NCI-H2029 treated with DMSO at 0.1 percent for 48 hours (cell line): ENCODE measurements around the gene NET1.
A peak's percentile ranks its signal among the peaks of the same experiment; 100 is the strongest.
"Not testable (repeated sequence)": the region's sequence is repeated elsewhere in the genome, so short reads cannot be mapped to it uniquely, and the experiment has no call there.

Experiments
- DNase-seq: peaks from one replicate; lab custom pipeline; 2025; lab: John Stamatoyannopoulos, UW

Gene NET1

DNA sequence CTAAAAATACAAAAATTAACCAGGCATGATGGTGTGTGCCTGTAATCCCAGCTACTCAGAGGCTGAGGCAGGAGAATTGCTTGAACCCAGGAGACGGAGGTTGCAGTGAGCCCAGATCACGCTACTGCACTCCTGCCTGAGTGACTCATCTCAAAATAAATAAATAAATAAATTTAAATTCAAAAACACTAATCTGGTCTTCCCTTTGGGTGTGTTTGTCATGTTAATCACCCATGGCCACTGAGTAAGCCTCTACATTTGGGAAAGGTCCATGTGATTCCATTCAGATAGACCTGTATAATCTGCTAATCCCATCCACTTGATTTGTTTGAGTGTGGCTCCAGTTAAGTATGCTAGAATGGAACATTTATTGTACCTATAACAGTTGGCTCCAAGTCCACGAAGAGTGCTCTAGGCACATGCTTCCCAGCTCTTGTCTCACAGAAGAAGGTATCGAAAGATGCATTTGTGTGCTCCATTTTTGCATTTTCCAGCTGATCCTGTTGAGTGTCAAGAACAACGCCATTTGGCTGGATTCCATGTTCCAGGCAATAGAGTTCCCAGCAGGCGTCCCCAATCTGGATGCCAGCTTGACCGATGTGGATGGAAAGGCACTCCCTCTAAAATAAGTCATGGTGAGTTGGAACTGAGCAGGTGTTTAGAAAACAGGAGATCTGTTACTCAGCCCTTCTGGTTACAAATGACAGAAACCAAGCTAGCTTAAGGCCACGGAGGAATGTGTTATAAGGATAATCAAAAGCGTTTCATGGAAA is 11.7 kb upstream of the NET1 start:
- DNase-seq = no peak

DNA sequence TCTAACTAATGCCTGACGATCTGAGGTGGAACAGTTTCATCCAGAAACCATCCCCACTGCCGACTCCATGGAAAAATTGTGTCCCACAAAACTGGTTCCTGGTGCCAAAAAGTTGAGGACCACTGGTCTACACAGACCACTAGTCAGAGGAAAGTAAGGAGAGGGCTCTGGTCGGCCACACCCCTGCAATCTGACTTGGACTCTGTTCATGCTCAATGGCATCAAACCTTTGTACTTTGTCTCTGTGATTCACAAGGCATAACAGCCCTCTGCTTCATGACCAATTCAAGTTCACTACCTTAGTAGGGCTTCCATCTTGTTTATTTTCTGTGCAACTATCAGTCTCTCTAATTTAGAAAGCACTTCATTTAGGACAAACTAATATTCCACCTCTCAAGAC is 9.6 kb upstream of the NET1 start:
- DNase-seq = no peak

DNA sequence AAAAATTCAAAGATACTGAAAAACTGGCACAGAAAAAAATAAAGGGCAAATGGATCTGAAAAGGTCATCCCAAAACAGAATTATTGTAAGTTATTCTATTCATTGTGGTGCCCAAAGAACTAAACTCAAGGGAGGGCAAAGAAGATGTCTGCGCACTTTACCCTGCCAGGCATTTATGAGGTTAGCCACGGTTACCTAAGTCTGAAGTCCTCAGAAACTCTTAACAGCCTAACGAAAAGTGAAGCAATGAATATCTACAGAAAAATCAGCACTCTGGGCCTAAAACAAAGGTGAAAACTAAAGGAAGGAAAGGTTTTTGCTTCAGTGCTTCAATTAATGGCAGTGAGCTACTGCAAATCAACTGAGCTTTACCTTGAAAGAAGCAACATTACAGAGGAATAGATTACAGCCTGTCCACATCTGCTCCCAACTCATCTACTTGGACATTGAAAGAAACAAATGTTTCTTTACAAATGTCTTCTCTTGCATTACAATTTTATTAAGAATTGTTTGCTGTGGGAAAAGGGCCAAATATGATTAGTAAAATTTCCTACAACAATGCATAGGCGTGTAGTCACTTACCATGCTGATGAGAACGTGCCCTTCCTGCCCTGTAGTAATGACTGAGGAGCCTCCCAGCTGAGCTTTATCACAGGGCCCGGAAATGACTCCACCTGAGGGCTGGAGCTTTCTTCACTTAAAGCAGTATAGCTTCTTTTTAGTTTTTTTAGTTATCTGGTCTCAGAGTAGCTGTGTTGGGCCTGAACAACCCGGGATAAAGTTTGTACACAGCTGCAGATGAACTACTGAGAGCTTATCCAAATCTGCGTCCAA is 7.9 kb upstream of the NET1 start, which contains the start of gene TUBAL3:
Gene TUBAL3 (minus strand): TSS at position 621 of the 834 bp plus-strand sequence. CDS start 36 bp downstream, at position 585.
- DNase-seq = no peak

DNA sequence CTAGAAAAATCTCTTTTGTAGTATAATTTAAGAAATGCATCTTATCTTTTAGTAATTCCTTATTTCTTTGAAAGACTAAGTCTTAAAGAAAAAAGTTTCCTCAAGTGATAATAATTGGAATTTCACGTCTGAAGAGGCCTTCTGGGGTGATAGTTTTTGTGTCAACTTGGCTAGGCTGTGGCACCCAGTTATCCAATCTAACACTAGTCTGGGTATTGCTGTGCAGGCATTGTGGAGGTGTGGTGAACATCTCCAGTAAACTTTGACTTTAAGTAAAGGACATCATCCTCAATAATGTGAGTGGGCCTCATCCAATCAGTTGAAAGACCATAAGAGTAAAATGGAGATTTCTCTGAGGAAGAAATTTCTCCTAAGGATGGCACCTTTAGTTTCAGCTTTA is 5.4 kb upstream of the NET1 start:
- no peak for DNase-seq

DNA sequence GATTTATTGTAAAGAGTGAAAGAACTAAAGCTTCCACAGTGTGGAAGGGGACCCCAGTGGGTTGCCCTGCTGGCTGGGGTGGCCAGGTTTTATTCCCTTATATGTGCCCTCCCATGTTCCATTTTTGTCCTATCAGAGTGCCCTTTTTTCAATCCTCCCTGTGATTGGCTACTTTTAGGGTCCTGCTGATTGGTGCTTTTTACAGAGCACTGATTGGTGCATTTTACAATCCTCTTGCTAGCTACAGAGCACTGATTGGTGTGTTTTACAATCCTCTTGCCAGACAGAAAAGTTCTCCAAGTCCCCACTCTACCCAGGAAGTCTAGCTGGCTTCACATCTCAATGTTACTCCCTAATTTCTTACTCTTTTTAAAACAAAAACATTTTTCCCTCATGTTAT is 1.6 kb upstream of the NET1 start:
- not testable (repeated sequence) for DNase-seq

DNA sequence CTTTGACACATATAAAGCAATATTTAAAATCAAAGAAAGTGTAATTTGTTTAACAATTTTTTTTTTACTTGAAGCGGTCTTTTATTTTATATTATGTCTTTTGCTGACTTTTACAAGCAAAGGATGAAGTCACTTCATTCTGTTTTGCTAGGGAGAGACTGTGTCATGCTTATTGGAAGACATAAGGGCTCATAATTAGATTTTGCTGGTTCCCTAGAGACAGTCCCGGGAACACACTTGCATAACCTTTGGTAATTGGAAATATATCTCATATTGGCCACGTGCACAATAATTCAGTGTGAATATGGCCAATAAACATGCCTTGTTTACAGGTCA is 448 bp upstream of the NET1 start:
- no peak for DNase-seq

DNA sequence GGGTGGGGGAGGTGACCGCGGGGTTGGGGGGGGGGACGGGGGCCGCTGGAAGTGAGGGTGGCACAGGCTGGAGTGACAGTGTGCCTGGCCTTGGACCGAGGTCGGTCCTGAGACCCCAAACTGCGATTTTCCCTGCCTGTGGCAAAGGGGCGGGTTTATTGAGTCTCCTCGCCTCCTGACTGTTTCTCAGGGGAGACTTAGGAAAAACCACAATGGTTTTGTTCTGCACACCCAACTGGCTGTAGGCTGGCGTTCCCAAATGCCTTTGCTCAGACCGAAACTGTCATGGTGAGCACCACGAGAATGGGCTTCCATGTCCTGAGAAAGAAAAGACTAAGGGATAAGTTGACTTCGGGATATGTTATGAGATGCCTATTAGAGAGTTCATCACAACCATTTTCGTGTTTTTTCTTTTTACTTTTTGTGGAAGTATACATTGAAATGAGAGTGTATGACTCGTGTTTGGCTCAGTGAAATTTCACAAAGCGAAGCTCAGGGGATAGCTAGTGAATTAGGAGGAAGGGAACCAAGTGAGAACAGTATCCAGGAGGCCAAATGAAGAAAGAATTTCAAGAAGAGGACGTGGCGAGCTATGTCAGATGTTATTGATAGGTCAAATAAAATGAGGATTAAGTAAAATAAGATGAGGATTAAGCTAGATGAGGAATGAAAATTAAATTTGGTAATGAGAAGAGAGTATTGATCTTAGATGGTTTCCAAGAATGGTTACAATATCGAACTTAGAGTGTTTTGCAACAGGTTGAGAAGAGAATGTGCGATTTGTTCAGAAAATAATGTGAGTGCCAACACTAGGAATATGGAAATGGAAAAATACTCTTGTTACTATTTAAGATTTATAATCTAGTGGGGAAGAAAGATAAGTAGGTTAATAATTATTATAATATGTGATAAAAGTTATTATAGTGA is 918 bp downstream of the NET1 start:
- no peak for DNase-seq

DNA sequence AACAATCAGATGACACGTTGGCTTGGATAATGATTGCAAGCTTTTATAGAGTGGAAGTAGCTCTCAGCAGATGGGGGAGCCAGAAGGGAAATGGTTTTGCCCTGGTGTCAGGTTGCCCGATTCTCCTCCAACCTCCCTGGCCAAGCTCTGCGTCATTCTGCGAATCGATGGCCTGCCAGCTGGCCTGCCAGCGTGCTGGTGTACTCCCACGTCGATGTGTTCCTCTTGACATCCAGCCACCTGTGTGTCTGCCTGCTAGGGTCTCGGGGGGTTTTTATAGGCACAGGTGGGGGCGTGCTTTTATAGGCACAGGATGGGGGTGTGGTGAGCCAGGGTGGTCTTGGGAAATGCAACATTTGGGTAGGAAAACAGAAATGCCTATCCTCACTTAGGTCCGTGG is 4.6 kb downstream of the NET1 start:
- peak; percentile 6 for DNase-seq

DNA sequence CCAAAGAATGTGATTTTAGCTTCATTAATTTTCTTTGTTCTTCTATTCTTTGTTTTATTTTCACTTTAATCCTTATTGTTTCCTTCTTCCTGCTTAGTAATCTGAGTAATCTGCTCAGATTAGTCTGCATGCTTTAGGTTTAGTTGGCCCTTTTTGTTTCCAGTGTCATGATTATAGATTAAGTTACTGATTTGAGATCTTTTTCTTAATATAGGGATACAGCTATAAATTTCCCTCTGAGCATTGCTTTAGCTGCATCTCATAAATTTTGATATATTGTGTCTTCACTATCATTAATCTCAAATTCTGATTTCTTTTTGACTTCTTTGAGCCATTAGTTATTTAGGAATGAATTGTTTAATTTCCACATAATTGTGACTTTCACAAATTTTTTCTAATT is 6.2 kb downstream of the NET1 start:
- no peak for DNase-seq

DNA sequence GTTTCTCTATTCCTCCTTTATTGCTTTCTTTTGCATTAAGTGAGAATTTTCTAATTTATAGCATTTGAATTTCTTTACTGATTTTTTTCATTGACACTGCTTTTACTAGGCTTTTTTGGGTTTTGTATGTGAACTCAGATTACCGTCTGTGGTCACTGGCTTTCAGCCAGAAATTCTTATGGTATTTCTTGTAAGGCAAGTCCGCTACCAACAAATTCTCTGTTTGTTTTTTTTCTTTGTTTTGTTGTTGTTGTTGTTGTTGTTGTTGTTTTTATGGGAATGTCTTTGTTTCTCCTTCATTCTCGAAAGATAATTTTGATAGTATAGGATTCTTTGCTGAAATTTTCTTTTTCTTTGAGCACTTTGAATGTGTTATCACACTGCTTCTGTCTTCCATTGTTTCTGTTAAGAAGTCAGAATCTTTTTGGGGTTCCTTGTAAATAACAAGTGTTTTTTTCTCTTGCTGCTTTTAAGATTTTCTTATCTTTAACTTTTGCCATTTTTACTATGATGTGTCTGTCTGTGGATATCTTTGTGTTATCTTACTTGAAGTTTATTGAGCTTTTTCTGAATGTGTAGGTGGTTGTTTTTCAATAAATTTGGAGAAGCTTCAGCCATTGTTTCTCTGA is 7.2 kb downstream of the NET1 start:
- DNase-seq = no peak

DNA sequence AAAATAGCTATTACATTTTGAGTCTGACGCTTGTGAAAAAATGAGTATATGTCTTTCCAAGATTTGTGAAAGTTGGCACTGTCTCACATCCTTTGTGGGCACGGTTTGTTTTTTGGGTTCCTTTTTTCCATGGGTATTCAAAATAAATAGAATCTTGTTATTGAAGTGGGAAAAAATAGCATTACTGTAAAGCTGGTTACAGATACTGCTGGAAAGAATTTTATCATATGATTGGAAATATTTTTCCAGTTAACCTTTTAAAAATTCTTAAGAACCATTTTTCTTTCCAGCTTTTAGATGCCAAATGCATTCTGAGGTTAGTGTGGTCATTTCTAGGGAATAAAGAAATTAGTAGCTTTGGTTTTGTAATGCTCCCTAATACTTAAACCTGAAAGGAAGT is 11.4 kb downstream of the NET1 start:
- DNase-seq = no peak

DNA sequence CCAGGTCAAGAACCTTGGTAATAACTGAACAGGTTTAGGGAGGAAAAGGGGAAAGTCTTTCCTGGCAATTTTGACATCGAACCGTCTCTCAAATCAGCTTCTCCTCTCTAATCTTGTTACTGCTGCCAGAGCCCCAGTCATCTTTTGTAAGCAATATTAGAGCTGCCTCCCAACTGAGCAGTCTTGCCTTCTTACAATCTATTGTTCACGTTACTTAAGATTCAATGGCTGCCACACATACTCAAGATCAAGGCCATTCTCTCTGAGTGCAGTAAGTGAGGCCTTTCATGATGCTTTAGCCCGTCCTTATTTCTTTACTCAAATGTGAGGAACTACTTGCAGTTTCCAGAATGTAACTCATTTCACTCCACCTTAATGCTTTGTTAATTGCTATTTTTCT is 12.4 kb downstream of the NET1 start:
- DNase-seq = no peak

DNA sequence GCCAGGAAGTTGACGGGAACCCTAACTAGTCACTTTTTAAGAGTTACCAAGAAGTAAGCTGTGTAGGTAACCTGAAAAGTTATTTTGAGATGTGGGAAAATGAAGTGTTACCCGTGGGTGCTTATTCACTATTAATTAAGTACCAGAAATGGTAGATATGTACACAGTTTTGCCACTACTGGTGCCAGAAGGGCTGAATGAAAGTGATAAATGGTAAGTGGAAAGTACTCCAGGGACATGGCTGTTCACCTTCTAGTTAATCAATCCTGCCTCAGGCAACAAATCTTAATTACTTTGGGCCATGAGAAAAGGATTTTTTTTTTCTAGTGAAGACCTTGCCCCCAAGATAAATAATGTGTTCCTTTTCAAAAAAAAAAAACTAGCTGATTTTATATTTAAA is 15.8 kb downstream of the NET1 start:
- no peak for DNase-seq

DNA sequence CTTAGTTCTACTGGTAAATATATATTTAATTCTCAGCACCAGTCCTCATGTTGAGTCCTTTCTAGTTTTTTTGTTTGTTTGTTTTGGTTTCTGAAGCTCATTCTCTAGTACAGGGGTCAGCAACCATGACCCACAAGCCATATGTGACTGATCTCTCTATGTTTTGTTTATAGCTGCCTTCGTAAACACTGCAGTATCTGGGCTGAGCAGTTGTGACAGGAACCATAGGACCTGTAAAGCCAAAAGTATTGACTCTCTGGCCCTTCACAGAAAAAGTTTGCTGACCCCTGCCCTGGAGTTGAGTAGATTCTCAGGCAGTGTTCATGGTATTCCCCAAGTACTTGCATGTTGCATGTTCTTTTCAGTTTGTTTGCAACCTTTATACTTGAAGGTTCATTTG is 20.8 kb downstream of the NET1 start:
- no peak for DNase-seq

DNA sequence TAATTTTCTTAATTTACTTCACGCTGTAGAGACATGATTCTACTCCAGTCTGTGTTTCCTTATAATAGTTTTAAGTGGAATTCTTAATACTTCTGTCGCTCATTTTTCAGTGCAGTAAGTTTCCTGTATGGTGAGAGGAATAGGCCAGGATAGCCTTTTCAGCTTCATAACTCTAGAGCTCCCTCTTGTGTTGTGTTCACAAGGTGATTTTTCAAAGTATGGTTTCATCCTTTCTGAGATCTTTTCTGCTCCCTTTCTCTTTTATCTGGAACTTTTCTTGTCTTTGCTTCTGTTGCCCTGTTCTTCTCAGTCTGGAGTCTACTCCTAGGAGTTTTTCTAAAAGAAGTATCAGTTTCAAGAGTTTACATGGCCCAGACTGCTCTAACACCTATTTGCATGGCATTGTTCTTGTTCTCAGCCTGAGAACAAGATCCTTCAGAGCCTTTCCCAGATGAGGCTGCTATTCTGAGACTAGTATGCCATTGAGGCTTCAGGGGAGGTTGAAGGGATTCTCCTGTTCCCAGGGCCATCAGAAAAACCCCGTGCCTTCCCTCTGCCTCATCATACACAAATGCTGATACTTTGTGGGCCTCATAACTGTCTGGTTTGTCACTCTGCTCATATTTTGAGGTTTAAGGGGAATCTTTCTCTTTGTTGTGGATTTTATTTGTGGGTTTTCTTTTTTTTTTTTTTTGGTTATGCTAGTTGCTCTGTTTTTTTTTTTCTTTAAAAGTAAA is 21.8 kb downstream of the NET1 start:
- no peak for DNase-seq

DNA sequence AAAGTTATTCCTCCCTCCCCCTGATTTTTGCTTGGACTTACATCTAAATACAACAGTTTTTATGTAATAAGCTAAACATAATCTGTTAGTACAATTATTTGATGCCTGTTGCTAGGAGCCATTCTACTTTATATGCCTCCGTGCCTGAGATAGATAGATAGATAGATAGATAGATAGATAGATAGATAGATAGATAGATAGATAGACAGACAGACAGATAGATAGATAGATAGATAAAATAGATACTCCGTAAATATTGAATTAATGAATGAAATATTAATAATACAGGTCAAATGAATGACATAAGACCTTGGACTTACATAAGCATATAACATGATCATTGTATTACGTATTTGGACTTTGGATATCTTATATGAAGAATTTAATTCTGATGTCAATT is 23.0 kb downstream of the NET1 start:
- no peak for DNase-seq

DNA sequence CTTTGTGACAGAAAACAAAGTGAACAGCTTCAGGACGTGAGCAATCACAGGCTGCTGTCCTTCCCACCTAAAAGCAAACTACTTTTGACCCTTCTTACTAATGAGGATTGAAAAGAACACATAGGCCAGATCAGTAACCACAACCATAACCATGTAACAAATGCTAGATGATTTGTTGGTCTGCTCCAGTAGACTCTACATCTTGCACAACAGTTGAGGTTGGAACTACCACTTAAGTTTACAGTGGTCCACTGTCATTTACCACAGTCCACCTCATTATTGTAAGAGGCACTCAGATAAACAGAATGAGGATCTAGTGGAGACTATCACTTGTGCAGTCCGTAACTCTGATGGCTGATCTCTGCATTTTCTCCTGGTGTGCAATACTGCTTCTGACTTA is 27.8 kb downstream of the NET1 start:
- DNase-seq = no peak

DNA sequence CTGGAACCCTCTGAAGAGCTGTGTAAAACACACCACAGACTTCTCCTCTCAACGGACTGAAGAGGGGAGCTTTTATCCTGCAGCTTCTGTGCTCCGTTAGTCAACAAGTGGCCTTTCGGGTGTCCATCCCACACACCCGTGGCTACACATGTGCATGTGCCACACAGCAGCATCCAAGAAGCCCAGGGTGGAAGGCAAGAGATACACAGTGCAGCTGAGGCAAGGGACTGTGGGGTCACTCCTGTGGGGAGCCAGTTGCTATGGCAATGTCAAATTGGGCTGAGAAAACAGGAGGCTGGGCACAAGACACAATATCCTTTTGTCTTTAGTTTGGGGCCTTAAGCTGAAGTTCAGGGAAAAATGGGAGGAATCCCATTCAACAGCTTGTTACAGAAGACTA is 28.7 kb downstream of the NET1 start:
- no peak for DNase-seq

DNA sequence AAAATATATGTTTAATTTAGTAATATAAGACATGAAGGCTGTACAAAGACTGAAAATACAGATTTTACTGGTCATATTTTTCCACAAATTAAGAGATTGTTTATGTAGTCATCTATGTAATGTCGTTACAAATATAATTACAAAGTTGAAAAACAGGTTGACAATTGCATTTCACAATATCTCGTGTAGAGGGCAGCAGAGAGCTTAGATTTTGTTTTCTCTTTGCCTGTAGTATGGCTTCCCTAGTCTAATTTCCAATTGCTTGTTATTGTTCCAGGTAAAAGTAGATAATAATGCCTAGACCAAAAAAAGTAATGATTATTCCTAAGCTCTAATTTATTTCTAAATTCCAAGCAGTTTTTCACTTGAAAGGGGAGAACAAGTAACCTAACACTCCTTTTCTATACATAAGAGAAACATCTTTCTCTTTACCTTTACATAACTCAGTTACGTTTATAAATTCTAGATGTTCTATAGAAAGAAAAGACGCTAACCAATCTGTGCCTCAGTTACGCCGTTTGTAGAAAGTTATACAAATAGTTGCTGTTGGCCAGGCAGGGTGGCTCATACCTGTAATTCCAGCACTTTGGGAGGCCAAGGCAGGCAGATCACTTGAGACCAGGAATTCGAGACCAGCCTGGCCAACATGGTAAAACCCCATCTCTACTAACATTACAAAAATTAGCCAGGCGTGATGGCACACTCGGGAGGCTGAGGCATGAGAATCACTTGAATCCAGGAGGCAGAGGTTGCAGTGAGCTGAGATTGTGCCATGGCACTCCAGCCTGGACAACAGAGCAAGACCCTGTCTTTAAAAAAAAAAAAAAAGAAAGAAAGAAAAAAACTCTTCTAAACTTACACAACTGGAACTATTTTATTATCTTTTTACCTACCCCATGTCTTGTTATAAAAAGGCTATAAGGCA is 30.0 kb downstream of the NET1 start:
- DNase-seq = peak; percentile 45

DNA sequence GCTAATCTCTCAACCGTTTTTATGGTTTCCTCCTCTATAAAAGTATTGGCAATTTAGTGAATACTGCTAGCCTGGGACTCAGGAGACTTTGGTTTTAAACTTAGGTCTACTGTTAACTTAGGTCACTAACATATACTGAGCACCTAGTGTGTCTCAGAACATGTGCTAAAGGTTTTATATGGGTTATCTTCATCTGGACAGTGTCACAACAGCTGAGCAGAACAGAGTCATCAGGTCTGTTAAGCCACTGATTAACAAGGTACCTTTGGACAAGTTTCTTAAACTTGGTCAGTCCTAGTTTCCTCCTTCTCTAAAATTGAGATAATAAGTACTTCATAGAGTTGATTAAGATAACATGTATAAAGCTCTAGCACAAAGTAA is 30.6 kb downstream of the NET1 start:
- no peak for DNase-seq
